KBM-7 (cell line): ENCODE measurements around the gene MRPL55.

ENCODE experiments used
- DNase-seq: peaks from one replicate; pipeline ENCODE4 v3.0.0-alpha.2; 2015
- in situ Hi-C: fragments of 300-500 bp; cut with MboI; formaldehyde crosslinking; loops from 2 replicates; pipeline ENCODE4 v1.14.3; 2020; ENCODE audit warnings: low sequenced_read_pairs, low pct_unique_long_range_greater_than_20kb, mixed read lengths

Gene MRPL55

DNA sequence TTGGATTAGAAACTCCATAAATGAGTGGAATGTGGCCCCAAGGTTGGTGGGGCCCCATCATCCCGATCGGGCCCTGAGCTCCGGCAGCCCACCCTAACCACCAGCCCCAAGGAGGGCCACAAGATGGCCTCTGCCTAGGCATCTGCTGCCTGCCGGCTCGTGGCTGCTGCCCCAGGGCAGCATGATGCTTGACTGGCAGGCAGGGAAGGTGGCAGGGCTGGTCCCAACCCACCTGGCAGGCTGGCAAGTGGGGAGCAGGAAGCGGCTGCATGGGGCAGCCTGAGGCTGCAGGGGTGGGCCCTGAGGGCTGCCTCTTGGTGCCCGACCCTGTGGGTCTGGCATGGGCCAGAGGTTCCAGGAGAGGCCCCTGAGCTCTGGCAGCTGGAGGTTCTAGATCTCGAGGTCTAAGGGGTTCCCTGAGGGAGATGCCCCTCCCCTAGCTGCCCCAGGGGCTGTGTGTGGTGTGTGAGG, 39.9 kb upstream of the MRPL55 start:
- no peak for DNase-seq
- in situ Hi-C loops, result no loop called here

DNA sequence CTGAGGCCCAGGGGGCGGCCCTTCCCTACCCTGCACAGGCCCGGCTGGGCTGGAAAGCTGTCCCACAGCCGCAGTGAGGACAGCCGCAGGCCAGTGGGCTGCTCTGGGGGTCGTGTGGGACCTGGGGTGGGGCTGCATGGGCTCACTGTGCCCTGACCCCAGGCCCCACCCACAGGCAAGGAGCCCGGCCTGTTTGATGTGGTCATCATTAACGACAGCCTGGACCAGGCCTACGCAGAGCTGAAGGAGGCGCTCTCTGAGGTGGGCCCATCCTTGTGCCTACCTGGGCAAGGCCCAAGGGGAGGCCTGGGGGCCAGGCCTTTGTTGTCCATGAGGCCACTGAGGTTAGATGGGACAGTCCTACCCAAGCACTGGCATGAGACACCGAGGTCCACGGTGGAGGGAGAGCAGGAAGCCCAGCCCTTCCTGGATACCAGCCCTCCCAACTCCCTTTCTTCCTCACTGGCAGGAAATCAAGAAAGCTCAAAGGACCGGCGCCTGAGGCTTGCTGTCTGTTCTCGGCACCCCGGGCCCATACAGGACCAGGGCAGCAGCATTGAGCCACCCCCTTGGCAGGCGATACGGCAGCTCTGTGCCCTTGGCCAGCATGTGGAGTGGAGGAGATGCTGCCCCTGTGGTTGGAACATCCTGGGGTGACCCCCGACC, 39.2 kb upstream of the MRPL55 start:
- in situ Hi-C loops, result no loop called here
- DNase-seq, result no peak

DNA sequence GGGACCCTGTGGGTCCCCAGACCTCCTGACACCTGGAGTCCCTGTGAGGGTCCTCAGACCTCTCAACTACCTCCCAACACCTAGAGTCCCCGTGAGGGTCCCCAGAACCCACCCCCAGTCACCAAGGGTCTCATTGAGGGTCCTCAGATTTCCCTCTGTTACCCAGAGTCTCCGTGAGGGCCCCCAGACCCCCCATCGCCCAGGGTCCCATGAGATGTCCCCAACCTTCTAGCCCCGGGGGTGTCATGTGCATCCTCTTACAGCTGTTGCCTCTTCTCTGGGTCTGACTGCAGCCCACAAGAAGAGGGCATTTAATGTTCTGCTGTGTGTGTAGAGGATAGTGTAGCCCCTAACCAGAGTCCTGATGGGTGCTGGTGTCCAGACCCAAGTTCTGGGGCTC, 38.7 kb upstream of the MRPL55 start:
- no peak for DNase-seq
- in situ Hi-C loops, result no loop called here

DNA sequence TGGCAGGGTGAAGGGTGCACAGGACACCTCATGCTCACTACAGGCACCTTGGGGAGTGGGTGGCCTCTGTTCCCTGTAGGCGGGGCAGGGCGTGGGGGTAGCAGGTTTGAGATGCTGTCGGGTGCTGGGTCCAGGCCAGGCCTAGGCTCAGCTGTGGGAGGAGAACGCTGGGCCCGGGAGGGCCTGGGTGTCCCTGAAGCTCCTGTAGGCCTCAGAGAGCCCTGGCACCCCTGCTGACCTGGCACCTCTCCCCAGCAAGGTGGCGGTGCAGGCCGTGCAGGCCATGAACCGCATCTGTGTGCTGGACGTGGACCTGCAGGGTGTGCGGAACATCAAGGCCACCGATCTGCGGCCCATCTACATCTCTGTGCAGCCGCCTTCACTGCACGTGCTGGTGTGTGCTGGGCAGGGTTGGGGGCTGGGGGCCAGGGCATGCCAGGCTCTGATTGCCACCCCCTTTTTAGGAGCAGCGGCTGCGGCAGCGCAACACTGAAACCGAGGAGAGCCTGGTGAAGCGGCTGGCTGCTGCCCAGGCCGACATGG, 38.1 kb upstream of the MRPL55 start:
- in situ Hi-C loops, result no loop called here
- no peak for DNase-seq

DNA sequence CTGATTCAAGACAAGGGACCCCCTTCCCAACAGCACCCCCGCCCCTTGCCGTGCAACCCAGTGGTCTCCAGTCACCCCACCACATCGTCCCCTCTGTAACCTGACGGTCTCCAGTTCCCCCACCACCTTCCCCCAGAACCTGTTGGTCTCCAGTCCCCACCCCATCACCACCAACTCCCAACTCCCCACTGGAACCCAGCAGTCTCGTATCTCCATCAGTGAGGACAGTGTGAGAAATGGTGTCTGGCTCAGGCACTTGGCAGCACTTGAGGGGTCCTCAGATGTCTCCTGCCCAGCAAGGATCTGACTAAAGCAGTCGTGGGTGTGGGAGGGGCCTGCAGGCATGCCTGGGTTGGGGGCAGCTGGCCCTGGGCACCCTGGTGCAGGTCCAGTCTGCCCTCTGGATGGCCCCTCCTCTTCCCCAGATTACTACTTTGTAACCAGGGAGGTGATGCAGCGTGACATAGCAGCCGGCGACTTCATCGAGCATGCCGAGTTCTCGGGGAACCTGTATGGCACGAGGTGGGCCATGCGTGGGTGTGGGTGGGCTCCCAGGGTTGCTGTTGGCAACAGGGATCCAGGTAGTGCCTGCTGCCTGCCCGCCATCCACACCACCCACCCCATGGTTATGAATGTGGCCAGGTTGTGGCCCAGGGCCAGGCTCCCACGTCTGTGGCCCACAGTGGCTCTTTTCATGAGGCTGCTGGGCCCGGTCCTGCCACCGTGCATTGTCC, 37.5 kb upstream of the MRPL55 start:
- no peak for DNase-seq
- in situ Hi-C loops, result no loop called here

DNA sequence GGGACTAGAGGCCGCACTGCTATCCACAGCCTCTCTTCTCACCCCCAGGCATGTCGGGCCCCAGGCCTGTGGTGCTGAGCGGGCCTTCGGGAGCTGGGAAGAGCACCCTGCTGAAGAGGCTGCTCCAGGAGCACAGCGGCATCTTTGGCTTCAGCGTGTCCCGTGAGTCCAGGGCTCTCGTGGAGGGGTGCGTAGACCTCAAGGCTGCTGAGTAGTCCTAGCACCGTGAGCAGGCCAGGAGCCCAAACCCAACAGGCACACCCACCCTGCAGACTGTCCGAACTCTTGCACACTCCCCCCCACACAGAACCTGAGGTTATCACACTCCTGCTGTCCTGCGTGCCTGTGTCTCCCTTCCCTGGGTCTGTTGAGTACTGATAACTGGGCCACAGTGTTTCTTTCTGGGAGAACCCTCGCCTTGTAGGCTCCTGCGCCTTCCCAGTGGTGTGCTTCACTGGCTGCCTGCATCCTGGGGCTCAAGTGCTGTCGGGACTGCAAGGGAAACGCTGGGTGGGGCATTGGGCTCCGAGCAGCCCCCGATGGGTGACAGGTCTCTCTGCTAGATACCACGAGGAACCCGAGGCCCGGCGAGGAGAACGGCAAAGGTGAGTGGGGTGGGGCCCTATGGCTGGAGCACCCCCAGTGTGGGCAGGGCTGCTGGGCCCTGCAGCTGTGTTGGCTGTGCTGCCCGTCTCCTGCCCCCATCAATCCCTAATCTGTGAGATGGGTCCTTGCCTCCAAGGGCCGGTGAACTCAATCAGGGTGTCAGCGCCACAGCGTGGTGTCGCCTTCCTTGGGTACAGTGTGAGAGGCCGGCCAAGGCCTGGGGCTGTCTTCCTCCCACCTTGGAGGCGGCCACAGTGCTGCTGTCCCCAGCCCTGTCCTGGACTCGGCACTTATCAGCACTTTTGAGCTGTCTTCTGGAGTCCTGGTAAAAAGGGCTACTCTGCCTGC, 36.6 kb upstream of the MRPL55 start:
- in situ Hi-C loops, result no loop called here
- no peak for DNase-seq

DNA sequence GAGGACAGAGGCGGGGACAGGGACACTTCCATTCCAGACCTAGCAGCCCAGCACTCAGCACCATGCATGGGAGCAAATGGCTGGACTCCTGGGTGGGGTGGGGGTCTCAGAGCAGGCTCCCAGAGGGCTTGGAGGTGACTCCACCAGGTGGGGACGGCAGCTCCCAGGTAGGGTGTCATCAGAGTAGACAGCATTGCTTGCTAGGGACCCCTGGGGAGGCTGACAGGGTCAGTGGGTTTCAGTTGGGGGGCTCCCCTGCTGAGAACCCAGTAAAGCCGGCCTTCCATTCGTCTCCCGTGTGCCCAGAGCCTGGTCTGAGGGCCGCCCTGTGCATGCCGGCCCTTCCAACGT, 35.9 kb upstream of the MRPL55 start:
- in situ Hi-C loops, result no loop called here
- DNase-seq, result no peak

DNA sequence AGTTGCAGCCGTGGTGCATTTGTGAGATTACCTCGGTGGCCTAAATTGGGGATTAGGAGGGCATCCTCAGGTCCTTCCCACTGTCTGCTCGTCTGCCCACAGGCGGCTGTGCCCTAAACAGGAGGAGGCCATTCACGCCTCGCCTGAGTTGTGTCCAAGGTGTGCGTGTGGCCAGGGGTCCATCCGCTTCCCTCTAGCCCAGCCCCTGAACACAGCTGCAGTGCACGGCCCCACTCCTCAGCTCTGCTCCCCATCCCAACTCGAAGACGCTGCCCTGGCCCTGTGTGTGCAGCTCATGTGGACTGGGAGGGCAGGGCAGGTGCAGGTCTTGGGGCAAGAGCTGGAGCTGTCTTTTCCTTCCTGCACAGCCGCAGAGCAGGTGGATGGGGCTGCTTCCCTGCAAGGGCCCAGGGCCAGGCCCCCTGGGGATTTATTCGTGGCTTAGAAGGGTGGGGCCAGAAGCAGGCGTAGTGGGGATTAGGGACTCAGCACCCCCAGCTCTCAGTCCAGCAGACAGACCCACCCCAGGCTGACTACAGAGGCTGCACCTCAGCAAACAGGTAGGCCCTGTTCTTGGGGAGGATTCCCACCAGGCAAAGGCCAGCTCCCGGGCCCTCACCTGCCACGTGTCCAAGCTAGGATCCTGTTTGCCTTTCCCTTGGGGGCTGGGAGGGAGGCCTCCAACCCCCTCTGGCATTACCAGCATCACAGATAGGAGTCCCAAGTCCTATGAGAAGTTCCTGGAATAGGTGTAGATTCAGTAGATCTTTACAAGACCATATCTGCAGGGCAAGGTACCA, 35.3 kb upstream of the MRPL55 start:
- in situ Hi-C loops, result no loop called here
- no peak for DNase-seq

DNA sequence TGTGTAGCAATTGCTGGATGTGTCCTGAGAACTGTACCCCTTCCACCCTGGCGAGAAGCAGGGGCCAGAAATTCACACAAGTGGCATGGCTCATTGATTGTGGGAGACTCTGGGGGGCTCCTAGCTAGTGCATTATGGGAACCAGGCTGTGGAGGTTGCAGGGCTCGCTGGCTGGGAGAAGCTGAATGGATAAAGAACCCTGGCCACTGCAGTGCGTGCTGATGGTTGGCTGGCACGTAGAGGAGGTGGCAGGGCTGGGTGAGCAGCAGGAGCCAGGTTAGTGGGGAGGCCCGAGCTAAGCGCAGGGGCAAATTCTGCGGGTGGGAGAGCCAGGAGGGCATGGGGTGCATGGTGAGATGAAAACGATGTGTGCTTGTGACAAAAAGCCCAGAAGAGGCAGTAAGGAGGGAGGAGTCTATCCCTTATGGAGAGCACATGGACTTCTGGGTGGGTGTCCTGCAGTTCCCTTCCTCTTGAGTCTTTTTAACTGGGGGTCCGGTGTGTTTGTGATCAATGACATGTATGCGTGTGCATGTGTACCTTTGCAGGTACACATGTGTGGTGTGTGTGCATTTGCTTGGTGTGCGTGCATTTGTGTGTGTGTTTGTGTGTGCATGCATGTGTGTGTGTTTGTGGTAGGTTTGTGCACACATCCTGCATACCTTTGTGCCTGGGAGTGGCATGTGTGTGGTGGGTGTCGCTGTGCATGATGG, 34.5 kb upstream of the MRPL55 start:
- no peak for DNase-seq
- in situ Hi-C loops, result no loop called here

DNA sequence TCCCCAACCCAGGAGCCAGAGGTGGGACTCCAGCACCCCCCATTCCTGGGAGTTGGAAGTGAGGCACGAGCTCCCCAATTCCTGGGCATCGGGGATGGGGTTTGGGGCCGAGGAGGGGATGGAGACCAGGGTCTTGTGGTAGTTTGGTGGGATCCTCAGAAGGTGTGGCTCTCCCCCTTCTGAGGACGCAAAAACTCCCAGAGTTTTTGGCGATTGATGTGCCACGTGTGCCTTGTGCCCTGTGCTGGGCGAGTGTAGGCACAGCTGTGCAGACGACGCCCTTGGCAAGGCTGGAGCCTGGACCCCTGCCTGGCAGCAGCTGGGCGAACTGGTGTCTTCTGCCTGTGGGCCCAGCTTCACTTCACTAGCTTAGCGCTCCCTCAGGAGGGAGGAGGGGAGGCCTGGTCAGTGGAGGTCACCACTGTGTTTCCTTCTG, 33.6 kb upstream of the MRPL55 start:
- in situ Hi-C loops, result no loop called here
- no peak for DNase-seq

DNA sequence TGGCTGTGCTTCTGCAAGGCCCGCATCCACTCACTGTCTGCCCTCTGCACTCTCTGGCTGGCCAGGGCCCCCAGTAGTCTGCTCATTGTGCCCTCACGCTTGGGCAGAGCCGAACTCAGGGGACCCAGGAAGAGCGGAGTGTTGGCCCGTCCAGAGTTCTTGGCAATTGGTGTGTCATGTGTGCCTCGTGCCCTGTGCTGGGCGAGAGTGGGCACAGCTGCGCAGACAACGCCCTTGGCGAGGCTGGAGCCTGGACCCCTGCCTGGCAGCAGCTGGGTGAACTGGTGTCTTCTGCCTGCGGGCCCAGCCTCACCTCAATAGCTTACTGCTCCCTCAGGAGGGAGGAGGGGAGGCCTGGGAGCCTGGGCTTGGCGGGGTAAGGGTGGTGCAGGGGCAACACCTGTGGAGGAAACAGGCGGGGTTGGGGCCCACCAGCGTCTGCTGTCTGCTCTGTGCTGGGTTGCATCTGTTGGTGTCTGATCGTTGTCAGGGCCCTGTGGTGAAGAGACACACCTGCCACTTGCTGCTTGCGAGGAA, 33.1 kb upstream of the MRPL55 start:
- in situ Hi-C loops, result no loop called here
- no peak for DNase-seq

DNA sequence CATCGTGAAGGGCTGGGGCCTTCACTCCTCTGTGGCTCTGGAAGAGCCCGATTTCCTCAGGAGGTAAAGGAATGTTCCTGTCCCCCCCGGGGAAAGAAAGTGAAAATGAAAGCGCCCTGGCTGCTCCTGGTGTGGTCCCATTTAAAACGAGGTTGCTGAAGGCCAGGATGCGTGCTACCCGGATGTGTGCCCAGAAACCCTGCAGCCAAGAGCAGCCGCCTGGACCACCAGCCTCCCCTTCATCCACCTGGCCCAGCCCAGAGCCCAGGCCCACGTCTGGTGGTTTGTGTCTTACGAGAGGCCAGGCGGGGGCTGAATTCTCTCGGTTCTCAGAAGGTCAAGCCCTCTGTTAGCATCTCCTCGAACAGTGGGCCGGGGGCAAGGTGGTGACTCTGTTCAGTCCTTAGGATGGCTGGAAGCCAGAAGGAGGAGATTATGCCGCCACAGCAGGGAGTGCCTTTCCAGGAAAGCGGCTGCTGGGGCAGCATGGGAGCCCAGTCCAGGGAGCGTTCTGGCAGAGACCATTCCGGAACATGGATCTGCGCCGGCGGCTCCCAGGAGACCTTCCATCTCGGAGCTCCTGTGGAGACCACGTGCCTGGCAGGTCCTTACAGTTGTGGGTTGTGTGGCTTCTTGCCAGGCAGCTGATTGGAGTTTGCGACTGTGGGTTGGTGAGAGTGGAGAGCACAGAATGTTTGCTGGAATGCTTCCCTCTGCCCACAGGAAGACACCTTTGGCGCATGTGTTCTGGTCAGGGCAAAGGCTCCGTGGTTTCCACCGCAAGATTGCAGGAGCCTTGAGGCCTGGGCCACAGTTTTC, 32.3 kb upstream of the MRPL55 start:
- peak; percentile 36 for DNase-seq
- in situ Hi-C loops, result no loop called here

DNA sequence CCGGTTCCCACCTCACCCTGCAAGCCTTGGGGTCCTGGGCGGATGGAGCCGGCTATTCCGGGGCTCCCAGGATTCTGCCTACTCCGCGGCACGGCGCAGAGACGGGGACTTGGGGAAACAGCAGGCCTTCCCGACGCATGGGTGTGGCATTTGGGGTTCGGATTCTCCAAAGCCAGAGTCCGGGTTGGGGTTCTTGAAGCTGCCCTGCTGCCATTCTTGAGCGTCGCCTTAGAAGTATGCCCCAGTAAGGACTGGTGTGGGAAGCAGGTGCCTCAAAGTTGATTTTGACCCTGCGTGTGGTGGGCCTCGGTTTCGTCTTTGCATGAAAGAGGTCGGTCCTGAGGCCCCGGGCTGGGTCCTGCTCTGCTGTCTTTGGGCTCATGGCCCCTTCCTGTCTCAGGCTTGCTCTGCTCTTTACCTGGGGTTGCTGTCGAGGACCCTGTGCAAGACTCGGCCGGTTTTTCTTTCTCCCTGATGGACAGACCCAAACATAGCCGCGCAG, 31.7 kb upstream of the MRPL55 start:
- DNase-seq, result no peak
- in situ Hi-C loops, result no loop called here

DNA sequence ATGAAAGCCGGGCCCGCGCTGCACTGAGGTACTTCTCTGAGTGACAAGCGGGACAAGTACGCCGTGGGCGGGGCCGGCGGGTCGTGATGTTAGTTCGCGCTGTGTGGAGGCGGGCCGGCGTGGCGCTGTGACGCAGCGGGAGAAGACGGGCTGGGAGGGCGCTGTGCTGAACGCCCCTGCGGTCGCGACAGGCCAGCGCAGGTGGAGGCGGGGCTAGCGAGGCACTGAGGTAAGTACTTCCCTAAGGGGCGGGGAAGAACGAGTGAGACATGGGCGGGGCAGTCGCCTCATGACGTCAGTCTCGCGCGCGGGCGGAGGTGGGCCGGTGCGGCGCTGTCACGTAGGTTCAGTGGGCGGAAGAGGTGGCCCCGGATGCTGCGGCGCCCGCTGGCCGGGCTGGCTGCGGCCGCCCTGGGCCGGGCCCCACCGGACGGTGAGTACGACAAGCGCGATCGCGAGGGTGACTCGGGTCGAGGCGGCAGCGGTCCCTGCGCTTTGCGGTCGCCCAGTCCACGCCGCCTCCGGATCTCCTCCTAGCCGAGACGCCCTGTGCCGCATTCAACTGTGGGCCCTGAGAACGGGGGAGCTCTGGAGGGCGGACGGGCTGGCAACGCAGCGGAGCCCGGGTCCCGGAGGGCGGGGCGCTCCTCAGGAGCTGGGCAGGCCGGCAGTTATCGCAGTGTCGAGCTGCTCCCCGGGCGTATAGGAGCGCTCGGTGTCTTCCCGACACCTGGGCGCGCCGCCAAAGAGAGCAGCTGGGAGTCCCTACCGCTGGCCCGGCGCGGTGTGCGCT, 31.0 kb upstream of the MRPL55 start, which contains the start of gene GUK1:
Gene GUK1 (plus strand): TSS at position 349 of the 793 bp plus-strand sequence. CDS start 24 bp downstream, at position 373.
- in situ Hi-C loops, result no loop called here
- DNase-seq, result peak; percentile 100

DNA sequence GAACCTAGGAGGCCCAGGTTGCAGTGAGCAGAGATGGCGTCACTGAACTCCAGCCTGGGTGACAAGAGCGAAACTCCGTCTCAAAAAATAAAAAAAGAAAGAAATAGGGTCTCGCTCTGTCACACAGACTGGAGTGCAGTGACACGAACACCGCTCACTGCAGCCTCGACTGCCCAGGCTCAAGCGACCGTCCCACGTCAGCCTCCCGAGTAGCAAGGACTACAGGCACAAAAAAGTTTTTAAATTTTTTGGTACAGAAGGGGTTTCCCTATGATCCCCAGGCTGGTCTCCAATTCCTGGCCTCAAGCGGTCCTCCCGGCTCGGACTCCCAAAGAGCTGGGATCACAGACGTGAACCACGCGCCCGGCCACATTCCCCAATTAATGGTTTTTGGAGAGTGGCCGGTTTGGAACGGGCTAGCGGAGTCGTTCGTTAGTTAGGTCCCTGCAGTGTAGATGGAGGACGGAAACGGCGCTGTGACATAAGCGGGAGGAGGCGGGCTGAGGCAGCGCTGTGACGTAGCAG, 30.4 kb upstream of the MRPL55 start:
- no peak for DNase-seq
- in situ Hi-C loops, result no loop called here

DNA sequence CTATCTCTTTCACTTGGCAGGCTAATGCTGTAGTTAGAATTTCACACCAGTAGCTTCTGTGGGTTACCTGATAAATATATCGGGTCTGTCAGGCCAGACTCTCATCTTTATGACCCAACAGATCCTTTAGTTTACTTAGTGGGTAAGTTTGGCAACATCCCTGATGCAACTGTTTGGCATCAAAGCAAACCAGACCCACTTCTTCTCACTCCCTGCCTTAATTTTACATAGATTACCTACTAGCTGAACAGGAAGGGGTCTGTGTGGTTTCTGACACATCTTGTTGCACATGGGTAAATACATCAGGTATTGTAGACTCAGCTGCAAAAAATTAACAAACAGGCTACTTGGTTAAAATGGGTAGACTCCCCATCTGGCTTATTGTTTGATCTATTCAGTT, 27.8 kb upstream of the MRPL55 start:
- no peak for DNase-seq
- in situ Hi-C loops, result no loop called here
